Measurements from ENCODE around the gene TAF15. TPM values are rescaled to one million over a fixed set of nuclear protein-coding genes. Genes with fewer than 3 reads are reported as not detected.
A peak's percentile ranks its signal among the peaks of the same experiment; 100 is the strongest.

Gene TAF15
- total RNA-seq, 1 donor from 2014 or later, result 94.8 TPM

DNA sequence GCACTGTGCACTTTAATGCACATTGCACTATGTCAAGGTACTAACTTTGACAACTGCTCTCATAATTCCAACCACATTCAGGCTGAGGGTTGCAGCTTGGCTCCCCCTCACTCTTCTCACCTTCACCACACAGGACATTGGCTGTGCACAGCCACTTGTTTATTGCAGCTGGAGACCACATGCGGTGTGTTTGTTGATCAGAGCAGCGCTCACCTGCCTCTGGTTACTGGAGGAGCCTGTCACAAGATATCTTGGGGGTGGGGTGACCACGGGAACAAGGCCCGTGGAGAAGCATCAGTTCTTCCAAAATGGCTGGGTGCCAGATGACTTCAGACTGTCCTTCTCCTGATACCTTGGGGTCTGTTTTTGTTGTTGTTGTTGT, 81.5 kb downstream of the TAF15 start:
- ATAC-seq (ENCODE audit: poor library complexity), result peak; percentile 20
- intact Hi-C loops (cut with DNase I), result no loop called here
- DNase-seq, result no peak

DNA sequence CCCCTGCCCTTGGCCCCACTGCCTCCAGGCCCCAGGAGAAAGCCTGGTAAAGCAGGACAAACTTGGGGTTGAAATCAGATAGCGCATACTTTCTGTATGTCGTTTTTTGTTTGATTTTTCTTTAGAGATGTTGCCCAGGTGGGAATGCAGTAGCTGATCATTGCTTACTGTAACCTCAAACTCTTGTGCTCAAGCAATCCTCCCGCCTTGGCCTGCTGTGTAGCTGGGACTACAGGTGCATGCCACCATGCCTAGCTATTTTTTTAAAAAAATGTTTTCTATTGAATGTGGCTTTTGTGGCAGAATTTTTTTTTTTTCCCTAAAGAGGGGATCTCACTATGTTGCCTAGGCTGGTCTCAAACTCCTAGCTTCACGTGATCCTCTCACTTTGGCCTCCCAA, 82.0 kb downstream of the TAF15 start:
- intact Hi-C loops (cut with DNase I), result no loop called here
- ATAC-seq (ENCODE audit: poor library complexity) (no peak), DNase-seq (no peak)

DNA sequence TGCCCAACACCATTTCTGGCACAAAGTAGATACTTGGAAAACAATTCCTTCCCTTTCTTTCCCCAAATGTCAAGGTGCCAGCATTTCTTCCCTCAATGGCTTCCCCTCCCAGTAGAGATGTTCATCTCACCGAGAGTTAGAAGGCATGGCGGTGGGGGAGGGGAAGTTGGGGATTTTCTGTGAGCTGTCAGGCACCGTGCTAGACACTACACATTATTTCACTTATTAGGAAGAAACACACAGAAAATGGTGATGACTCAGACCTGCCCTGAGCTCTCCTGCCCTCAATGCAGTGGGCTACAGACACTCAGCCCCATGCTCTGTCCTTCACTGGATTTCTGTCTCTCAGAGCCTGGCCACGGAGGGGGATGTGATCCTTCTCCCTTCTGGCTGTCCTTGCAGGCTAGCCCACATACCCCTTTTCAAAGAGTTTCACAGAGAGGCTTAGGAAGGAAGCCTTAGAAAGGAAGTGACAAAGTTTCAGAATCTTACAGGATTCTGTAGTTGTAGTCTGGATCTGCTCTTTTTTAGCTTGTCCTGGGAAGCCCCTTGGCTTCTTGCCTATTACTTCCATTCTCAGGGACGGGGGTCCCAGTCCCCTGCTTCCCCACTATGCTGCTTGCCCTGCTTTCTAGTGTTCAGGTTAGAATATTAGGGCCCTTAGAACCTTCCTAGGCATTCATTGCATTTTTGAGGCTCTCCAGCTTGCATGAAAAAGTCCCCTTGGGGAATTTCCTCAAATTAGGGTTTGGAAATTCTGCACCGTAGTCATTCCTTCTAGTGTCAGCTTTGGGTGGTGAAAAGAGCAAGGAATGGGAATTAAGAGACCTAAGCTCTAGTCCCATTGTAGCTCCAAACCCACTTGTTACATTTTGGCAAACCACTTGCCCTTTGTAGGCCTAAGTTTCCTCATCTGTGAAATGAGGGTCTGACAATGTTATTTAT, 83.1 kb downstream of the TAF15 start:
- intact Hi-C loops (cut with DNase I), result no loop called here
- ATAC-seq (ENCODE audit: poor library complexity), result no peak
- DNase-seq, result no peak

DNA sequence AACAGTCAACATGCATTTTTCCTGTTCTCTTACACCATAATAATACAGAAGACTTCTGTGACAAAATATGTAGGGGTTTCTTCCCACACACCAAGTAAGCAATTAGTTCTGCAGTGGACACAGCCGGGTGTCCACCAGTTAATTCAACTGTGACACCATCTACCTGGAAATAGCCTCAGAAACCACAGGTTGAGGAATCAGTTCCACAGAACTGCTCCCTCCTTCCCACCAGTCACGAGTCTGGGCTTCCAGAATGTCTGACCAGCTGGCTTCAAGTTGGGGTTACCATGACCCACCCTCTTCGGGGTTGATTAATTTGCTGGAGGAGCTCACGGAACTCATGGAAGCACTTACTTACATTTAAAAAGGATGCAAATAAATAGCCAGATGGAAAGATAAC, 84.5 kb downstream of the TAF15 start:
- DNase-seq (no peak), ATAC-seq (ENCODE audit: poor library complexity) (no peak)
- intact Hi-C loops (cut with DNase I), result no loop called here

DNA sequence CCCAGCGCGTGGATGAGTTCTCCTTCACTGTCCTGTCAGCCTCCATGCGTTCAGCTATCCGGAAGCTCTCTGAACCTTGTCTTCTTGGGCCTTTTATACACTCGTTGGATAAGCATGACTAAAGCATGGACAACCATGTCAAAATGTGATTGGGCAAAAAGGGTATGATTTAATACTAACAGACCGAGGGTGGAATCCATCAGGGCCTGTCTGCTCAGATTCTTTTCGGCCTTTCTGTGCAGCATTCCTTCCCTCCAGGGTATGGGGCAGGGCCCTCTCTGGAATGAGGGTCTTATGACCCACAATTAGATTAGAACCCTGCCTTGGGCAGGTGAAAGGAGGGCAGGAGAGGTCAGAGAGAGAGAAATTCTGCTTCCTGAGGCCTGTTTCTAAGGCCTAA, 84.9 kb downstream of the TAF15 start:
- DNase-seq (no peak), ATAC-seq (ENCODE audit: poor library complexity) (no peak)
- intact Hi-C loops (cut with DNase I), result no loop called here

DNA sequence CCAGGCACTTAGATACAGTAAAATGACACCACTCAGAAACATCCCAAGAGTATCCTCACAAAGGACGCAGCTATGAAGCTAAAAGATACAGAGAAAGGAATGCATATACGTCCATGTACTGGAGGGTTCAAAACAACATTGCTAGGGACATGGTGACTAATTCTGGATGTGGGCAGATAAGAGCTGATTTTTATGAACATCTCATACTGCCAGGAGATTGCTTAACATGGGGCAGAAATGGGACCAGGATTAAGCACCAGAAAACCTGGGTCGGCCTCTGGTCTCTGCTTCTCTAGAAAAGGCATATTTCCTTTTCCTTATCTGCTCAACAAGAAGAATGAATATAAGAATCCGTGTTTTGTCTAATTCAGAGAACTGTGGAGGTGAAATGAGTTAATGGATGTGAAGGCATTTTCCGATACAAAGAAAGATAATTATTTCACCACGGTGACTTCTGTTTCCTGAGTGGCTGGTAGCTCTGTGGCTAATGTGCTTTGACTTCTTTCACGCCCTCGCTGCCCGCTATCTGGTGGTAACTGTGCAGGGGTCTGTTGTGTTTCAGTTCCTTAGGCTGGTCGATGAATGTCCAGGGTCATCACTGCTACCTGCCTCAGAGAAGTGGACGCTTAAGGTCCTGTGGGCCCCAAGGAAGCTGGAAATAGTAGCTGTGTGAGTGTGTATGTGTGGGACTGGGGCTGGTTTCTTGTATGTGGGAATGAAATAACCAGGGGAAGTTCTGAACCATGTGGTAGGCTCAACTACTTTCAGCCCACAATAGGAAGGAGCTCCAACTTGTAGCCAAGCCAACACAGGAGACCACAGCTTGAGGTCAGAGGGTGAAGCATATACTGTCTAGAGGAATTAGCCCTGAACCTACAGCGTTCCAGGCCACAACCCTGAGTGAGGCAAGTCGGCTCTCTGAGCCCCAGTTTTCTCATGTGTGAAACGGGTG, 86.6 kb downstream of the TAF15 start:
- no peak for DNase-seq
- intact Hi-C loops (cut with DNase I), result no loop called here
- ATAC-seq (ENCODE audit: poor library complexity), result no peak

Other genes with a start within 250 kb of the TAF15 start
- gene SLFN14, start 248.7 kb upstream of the TAF15 start, total RNA-seq, result not detected
- gene PEX12, start 230.9 kb upstream of the TAF15 start, total RNA-seq, result 7.0 TPM
- 112 TPM for gene AP2B1, start 222.2 kb upstream of the TAF15 start, total RNA-seq
- 22.3 TPM for gene RASL10B, start 77.8 kb upstream of the TAF15 start, total RNA-seq
- 0.11 TPM for gene GAS2L2, start 56.2 kb upstream of the TAF15 start, total RNA-seq
- not detected for gene C17orf50, start 48.6 kb upstream of the TAF15 start, total RNA-seq
- 1.2 TPM for gene MMP28, start 13.8 kb upstream of the TAF15 start, total RNA-seq
- gene HEATR9, start 59.4 kb downstream of the TAF15 start, total RNA-seq, result not detected
- 1.6 TPM for gene CCL5, start 70.9 kb downstream of the TAF15 start, total RNA-seq
- not detected for gene RDM1, start 121.3 kb downstream of the TAF15 start, total RNA-seq
- gene LYZL6, start 134.2 kb downstream of the TAF15 start, total RNA-seq, result not detected
- gene CCL16, start 172.0 kb downstream of the TAF15 start, total RNA-seq, result not detected
- gene CCL14, start 177.2 kb downstream of the TAF15 start, total RNA-seq, result 7.2 TPM
- gene CCL15, start 192.1 kb downstream of the TAF15 start, total RNA-seq, result not detected
- not detected for gene CCL23, start 208.5 kb downstream of the TAF15 start, total RNA-seq